HCT116 (cell line): Measurements from ENCODE around the gene PUM1.

ENCODE experiments used
- CBX3 ChIP-seq: IDR thresholded peaks from 2 replicates; pipeline ENCODE4 v1.6.1; 2012; ENCODE audit warnings: low read depth
- CEBPB ChIP-seq: IDR thresholded peaks from 2 replicates; pipeline ENCODE4 v1.6.1; 2012; ENCODE audit warnings: low read depth
- EZH2 ChIP-seq: fragments of 200-600 bp; sonication (generic); IDR thresholded peaks from 2 replicates; pipeline ENCODE4 v1.6.1; 2017; ENCODE audit warnings: antibody characterized with exemption, mixed run types
- POLR2AphosphoS5 ChIP-seq: IDR thresholded peaks from 2 replicates; pipeline ENCODE4 v1.6.1; 2011; ENCODE audit warnings: mild to moderate bottlenecking, low read depth, low read length, moderate library complexity
- TCF7L2 ChIP-seq: IDR thresholded peaks from 2 replicates; pipeline ENCODE4 v1.7.0; 2011; ENCODE audit warnings: borderline replicate concordance, inconsistent platforms; ENCODE audit not compliant: insufficient read depth, insufficient read length; ENCODE audit errors: extremely low read depth
- ZNF274 ChIP-seq: fragments of 200-500 bp; sonication (Bioruptor generic); IDR thresholded peaks from 2 replicates; pipeline ENCODE4 v1.6.1; 2014; ENCODE audit warnings: mild to moderate bottlenecking, low read depth, low read length, inconsistent platforms
- TF ChIP-seq, protein P1 (sequence below), 3 experiments: fragments of 200-600 bp in 1 of 3; sonication (generic) in 1 of 3; IDR thresholded peaks in 2 of 3; conservative IDR thresholded peaks in 1 of 3; 2 replicates each; pipeline ENCODE4 v1.5.1; 2012 to 2017; ENCODE audit warnings: low read depth in 2 of 3, low read length in 2 of 3, antibody characterized with exemption in 1 of 3, borderline replicate concordance in 1 of 3, control low read depth in 1 of 3, mild to moderate bottlenecking in 1 of 3, mixed read lengths in 1 of 3, mixed run types in 1 of 3, moderate library complexity in 1 of 3; ENCODE audit not compliant: insufficient read depth in 1 of 3

DNA sequence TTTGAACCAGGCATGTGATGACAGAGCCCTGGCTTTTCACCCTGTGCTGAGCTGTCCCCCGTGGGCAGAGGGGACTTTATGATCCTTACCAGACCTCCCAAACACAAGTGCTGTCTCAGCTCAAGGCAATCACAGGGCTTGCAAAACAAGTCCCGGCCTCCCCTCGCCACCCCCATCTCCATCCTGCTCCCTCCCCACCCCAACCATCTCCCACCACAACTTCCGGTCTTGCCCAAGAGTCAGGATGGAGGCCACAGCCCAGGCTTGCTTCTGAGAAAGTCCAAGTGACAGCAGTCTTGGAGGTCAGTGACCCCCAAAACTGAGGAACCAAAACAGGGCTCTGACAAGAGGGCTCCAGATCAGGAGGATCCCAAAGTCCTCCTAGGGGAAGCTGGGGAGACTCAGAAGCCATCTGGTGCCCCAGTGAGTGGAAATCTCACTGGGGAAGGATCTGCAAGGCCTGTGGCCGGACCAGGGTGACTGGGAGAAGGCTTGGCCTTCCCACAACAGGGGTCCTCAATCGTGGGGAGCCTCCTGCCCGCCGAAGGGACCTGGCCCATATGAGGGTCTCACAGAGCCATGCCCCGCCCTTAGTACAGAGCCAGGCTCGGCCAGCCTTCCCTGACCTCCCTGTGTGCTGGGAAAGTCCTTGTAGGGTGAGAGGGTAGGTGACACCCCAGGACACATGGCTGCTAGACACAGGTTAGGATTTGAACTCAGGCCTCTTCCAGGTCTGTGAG, 152.4 kb downstream of the PUM1 start:
- TF ChIP-seq ZNF274 (no peak), POLR2AphosphoS5 (no peak), TCF7L2 (no peak), EZH2 (no peak), CEBPB (no peak), CBX3 (no peak)
- TF ChIP-seq, protein P1, sequence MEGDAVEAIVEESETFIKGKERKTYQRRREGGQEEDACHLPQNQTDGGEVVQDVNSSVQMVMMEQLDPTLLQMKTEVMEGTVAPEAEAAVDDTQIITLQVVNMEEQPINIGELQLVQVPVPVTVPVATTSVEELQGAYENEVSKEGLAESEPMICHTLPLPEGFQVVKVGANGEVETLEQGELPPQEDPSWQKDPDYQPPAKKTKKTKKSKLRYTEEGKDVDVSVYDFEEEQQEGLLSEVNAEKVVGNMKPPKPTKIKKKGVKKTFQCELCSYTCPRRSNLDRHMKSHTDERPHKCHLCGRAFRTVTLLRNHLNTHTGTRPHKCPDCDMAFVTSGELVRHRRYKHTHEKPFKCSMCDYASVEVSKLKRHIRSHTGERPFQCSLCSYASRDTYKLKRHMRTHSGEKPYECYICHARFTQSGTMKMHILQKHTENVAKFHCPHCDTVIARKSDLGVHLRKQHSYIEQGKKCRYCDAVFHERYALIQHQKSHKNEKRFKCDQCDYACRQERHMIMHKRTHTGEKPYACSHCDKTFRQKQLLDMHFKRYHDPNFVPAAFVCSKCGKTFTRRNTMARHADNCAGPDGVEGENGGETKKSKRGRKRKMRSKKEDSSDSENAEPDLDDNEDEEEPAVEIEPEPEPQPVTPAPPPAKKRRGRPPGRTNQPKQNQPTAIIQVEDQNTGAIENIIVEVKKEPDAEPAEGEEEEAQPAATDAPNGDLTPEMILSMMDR (IDR thresholded peaks at IDR 0.05 in 2 of 3, conservative IDR thresholded peaks at IDR 0.05 in 1 of 3; ENCODE audit: borderline replicate concordance in 1 of 3, insufficient read depth in 1 of 3, low read depth in 2 of 3, low read length in 2 of 3) = no peak
